GM19467 (cell line): ENCODE measurements around the gene OIP5.
"Not testable (repeated sequence)": the region's sequence is repeated elsewhere in the genome, so short reads cannot be mapped to it uniquely, and the experiment has no call there.

Experiments
- ATAC-seq: cut with Tn5 transposase; IDR thresholded peaks from one replicate; pipeline ENCODE4 v1.9.1; 2021; ENCODE audit warnings: mild to moderate bottlenecking, moderate library complexity; ENCODE audit not compliant: unreplicated experiment

Gene OIP5

GRCh38 chr15:41260924-41261323 is 71.5 kb downstream of the OIP5 start:
- not testable (repeated sequence) for ATAC-seq

- no peak for ATAC-seq
Observed at GRCh38 chr15:41259546-41260189, 72.7 kb downstream of the OIP5 start.
